Measurements from ENCODE around the gene B4GALT5.
"Not testable (repeated sequence)": the region's sequence is repeated elsewhere in the genome, so short reads cannot be mapped to it uniquely, and the experiment has no call there.

B4GALT5 gene

DNA sequence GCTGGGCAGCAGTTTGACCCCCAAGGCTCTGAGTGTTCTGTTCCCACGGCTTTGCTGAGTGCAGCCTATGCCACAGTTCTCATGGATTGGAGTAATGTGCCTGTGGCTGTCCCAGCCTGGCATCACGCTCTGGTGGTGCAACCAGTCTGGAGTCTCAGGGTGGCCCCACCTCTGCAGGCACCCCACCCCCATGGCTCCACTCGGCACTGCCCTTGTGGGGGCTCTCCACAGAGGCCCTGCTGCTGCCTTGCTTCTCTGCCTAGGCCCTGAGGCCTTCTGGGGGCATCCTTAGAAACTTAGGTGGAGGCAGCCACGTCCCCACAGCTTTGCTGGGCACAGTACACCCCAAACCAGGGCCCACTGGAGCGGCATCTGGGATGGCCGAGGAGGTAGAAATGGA is 25.4 kb upstream of the B4GALT5 start:
- TF ChIP-seq, protein P1, sequence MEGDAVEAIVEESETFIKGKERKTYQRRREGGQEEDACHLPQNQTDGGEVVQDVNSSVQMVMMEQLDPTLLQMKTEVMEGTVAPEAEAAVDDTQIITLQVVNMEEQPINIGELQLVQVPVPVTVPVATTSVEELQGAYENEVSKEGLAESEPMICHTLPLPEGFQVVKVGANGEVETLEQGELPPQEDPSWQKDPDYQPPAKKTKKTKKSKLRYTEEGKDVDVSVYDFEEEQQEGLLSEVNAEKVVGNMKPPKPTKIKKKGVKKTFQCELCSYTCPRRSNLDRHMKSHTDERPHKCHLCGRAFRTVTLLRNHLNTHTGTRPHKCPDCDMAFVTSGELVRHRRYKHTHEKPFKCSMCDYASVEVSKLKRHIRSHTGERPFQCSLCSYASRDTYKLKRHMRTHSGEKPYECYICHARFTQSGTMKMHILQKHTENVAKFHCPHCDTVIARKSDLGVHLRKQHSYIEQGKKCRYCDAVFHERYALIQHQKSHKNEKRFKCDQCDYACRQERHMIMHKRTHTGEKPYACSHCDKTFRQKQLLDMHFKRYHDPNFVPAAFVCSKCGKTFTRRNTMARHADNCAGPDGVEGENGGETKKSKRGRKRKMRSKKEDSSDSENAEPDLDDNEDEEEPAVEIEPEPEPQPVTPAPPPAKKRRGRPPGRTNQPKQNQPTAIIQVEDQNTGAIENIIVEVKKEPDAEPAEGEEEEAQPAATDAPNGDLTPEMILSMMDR (IDR thresholded peaks at IDR 0.05; ENCODE audit: low read depth, low read length): no peak
- no peak overlapping the region for H3K4me3 ChIP-seq (ENCODE audit: low read depth, low read length)
- no peak for DNase-seq (ENCODE audit: low read depth, low spot score)
- in situ Hi-C loops (cut with HindIII; ENCODE audit: low sequenced_read_pairs): no loop called here

DNA sequence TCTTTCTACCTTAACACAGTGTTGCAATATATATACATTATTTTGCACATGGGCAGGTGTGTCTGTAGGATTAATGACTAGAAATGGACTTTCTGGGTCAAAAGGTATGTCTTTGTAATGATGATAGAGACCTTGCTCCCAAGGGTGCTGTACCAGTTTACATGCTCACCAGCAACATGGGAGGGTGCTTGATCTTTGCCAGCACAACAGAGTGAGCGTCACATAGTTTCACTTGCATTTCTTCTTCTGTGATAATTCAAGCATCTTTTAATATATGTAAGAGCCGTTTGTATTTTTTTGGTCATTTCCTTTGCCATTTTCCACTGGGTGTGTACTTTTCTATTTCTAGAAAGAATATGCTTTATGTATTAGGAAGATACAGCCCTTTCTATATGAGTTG is 23.6 kb upstream of the B4GALT5 start:
- no peak for DNase-seq (ENCODE audit: low read depth, low spot score)
- in situ Hi-C loops (cut with HindIII; ENCODE audit: low sequenced_read_pairs): no loop called here
- no peak overlapping the region for H3K4me3 ChIP-seq (ENCODE audit: low read depth, low read length)
- TF ChIP-seq, protein P1 (IDR thresholded peaks at IDR 0.05; ENCODE audit: low read depth, low read length): no peak

DNA sequence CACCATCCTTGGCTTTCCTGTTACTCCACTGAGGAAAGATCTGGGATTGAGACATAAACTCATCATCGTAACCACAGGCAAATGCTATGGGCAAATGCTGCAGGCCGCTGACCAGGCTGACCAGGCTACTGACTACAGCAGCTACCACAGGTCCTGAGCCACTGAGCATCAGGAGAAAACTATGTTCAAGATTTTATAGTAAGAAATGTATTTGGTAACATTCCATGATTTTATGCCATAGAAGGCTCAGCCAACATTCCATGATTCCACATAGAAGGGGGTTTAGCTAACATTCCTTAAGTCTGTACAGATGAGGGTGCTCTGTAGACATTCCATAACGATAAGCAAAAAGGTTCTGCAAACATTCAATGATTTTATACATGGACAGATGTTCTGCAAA is 16.1 kb upstream of the B4GALT5 start:
- in situ Hi-C loops (cut with HindIII; ENCODE audit: low sequenced_read_pairs): no loop called here
- DNase-seq (ENCODE audit: low read depth, low spot score): no peak
- no peak overlapping the region for H3K4me3 ChIP-seq (ENCODE audit: low read depth, low read length)
- TF ChIP-seq, protein P1 (IDR thresholded peaks at IDR 0.05; ENCODE audit: low read depth, low read length): no peak

DNA sequence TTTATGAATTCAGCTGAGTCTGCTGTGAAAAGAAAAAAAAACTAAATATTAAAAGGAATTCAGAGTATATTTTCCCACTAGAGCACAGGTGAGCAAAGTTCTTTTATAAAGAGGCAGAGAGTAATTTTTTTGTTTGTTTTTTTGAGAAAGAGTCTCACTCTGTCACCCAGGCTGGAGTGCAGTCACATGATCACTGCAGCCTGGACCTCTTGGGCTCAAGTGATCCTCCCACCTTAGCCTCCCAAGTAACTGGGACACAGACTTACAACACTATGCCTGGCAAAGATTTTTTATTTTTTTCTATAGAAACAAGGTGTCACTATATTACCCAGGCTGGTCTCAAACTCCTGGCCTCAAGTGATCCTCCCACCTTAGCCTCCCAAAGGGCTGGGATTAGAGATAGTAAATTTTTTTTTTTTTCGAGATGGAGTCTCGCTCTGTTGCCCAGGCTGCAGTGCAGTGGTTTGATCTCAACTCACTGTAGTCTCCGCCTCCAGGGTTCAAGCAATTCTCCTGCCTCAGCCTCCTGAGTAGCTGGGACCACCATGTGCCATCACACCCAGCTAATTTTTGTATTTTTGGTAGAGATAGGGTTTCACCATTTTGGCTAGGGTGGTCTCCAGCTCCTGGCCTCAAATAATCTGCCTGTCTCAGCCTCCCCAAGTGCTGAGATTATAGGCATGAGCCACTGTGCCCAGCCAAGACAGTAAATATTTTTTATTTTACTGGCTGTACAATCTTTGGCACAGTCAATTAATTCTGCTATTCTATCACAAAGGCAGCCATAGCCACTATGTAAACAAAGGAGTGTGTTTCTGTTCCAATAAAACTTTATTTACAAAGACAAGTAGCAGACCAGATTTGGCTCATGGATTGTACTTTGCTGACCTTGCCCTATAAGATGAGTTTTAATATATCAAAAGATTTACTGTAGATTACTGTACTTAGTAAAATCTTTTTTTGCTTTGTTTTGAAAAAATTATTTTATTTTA is 14.5 kb upstream of the B4GALT5 start:
- TF ChIP-seq, protein P1 (IDR thresholded peaks at IDR 0.05; ENCODE audit: low read depth, low read length): no peak
- in situ Hi-C loops (cut with HindIII; ENCODE audit: low sequenced_read_pairs): no loop called here
- H3K4me3 ChIP-seq (ENCODE audit: low read depth, low read length): no peak overlapping the region
- DNase-seq (ENCODE audit: low read depth, low spot score): no peak

DNA sequence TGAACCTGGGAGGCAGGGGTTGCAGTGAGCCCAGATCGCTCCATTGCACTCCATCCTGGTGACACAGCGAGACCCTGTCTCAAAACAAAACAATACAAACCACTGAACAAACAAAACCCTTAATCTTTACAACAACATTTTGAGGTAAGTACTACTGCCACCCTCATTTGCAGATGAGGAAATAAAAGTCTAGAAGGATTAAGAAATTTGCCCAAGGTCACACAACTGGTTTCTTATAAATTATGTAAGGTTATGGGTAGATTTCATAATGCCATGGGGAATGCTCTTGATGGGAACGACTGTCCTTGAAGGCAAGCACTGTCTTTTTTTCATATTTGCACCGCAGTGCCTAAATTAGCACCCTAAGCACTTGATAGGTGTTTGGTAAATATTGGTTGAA is 13.8 kb upstream of the B4GALT5 start:
- no peak for DNase-seq (ENCODE audit: low read depth, low spot score)
- no peak overlapping the region for H3K4me3 ChIP-seq (ENCODE audit: low read depth, low read length)
- TF ChIP-seq, protein P1 (IDR thresholded peaks at IDR 0.05; ENCODE audit: low read depth, low read length): no peak
- in situ Hi-C loops (cut with HindIII; ENCODE audit: low sequenced_read_pairs): no loop called here

DNA sequence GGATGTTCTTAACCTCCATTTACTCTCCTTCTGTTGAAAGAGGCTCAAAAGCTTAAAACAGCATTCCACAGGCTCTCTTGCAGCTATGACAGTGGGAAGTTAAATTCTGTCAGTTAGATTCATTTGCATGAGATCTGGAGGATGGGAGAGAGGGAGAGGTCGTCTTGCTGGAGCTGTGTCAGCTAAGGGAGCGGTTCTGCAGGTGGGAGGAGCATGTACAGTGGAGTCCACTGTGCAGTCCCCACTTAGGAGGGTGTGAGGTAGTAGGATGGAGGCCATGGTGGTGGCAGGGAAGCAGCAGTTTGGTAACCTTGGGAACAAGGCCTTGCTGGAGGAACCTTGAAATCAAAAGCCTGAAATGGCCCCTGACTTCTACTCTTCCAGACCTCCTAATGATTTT is 12.0 kb upstream of the B4GALT5 start:
- TF ChIP-seq, protein P1 (IDR thresholded peaks at IDR 0.05; ENCODE audit: low read depth, low read length): no peak
- no peak for DNase-seq (ENCODE audit: low read depth, low spot score)
- in situ Hi-C loops (cut with HindIII; ENCODE audit: low sequenced_read_pairs): no loop called here
- no peak overlapping the region for H3K4me3 ChIP-seq (ENCODE audit: low read depth, low read length)

DNA sequence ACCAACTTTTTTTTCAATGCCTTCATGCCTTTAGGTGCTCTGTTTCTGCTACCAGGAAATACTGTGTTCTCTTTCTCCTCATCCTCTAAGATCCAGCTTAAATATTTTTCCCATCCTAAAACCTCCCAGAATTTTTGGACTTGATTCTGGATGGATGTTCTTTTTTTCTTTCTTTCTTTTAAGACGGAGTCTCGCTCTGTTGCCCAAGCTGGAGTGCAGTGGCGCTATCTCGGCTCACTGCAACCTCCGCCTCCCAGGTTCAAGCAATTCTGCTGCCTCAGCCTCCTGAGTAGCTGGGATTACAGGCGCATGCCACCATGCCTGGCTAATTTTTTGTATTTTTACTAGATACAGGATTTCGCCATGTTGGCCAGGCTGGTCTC is 11.5 kb upstream of the B4GALT5 start:
- in situ Hi-C loops (cut with HindIII; ENCODE audit: low sequenced_read_pairs): not testable (repeated sequence)

More for the DNA sequence above, 11.5 kb upstream of the B4GALT5 start:
- DNase-seq (ENCODE audit: low read depth, low spot score); H3K4me3 ChIP-seq (ENCODE audit: low read depth, low read length): not testable (repeated sequence)
